GM21529 (cell line): ENCODE measurements around the gene ATP11A.
"Not testable (repeated sequence)": the region's sequence is repeated elsewhere in the genome, so short reads cannot be mapped to it uniquely, and the experiment has no call there.

Experiments
- ATAC-seq: cut with Tn5 transposase; IDR thresholded peaks from one replicate; pipeline ENCODE4 v1.9.1; 2021; ENCODE audit not compliant: unreplicated experiment

ATP11A gene

GRCh38 chr13:112772929-112773328 lies 83.1 kb downstream of the ATP11A start:
- no peak for ATAC-seq

- no peak for ATAC-seq
These were observed 84.0 kb downstream of the ATP11A start for GRCh38 chr13:112773601-112774447.

GRCh38 chr13:112774448-112774792 lies 84.6 kb downstream of the ATP11A start:
- ATAC-seq: no peak

GRCh38 chr13:112774829-112775565 lies 85.2 kb downstream of the ATP11A start:
- ATAC-seq: no peak

- ATAC-seq: no peak
These were observed 86.0 kb downstream of the ATP11A start for GRCh38 chr13:112775791-112776279.

GRCh38 chr13:112776354-112776753 lies 86.5 kb downstream of the ATP11A start:
- ATAC-seq: no peak

GRCh38 chr13:112776971-112777370 lies 87.1 kb downstream of the ATP11A start:
- no peak for ATAC-seq

- no peak for ATAC-seq
These were observed 88.0 kb downstream of the ATP11A start for GRCh38 chr13:112777637-112778406.

GRCh38 chr13:112779856-112780604 lies 90.2 kb downstream of the ATP11A start:
- ATAC-seq: no peak

- ATAC-seq: no peak
These were observed 91.4 kb downstream of the ATP11A start for GRCh38 chr13:112781287-112781686.

- ATAC-seq: no peak
These were observed 92.1 kb downstream of the ATP11A start for GRCh38 chr13:112781881-112782361.

GRCh38 chr13:112782429-112783010 lies 92.7 kb downstream of the ATP11A start:
- no peak for ATAC-seq

- ATAC-seq: no peak
These were observed 93.5 kb downstream of the ATP11A start for GRCh38 chr13:112783135-112783977.

GRCh38 chr13:112783978-112784371 lies 94.1 kb downstream of the ATP11A start:
- no peak for ATAC-seq

- no peak for ATAC-seq
These were observed 95.1 kb downstream of the ATP11A start for GRCh38 chr13:112784811-112785482.

GRCh38 chr13:112785483-112785856 lies 95.6 kb downstream of the ATP11A start:
- no peak for ATAC-seq

- ATAC-seq: not testable (repeated sequence)
These were observed 97.0 kb downstream of the ATP11A start for GRCh38 chr13:112786810-112787209.

GRCh38 chr13:112790735-112791641 lies 101.2 kb downstream of the ATP11A start:
- no peak for ATAC-seq
